ENCODE measurements around the gene BIRC2. TPM values are rescaled to one million over a fixed set of nuclear protein-coding genes. Genes with fewer than 3 reads are reported as not detected.

BIRC2 gene
- total and polyA plus RNA-seq, 9 of the 15 experiments (the other 6 are each of a cell fraction or from before 2014, with no cell fraction given) = 14.3 to 45.9 (median 20.7) TPM

- TF ChIP-seq, protein P1, sequence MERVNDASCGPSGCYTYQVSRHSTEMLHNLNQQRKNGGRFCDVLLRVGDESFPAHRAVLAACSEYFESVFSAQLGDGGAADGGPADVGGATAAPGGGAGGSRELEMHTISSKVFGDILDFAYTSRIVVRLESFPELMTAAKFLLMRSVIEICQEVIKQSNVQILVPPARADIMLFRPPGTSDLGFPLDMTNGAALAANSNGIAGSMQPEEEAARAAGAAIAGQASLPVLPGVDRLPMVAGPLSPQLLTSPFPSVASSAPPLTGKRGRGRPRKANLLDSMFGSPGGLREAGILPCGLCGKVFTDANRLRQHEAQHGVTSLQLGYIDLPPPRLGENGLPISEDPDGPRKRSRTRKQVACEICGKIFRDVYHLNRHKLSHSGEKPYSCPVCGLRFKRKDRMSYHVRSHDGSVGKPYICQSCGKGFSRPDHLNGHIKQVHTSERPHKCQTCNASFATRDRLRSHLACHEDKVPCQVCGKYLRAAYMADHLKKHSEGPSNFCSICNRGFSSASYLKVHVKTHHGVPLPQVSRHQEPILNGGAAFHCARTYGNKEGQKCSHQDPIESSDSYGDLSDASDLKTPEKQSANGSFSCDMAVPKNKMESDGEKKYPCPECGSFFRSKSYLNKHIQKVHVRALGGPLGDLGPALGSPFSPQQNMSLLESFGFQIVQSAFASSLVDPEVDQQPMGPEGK (CRISPR knock-in tag; IDR thresholded peaks at IDR 0.05; ENCODE audit: borderline replicate concordance) = no peak
- TF ChIP-seq ARNT (IDR thresholded peaks at IDR 0.05) = no peak
- TF ChIP-seq RUNX1 (IDR thresholded peaks at IDR 0.05; ENCODE audit: low read depth) = no peak
- no peak for TF ChIP-seq TOE1 (IDR thresholded peaks at IDR 0.05; ENCODE audit: borderline replicate concordance)
- no peak for TF ChIP-seq TOE1 (CRISPR knock-in tag; IDR thresholded peaks at IDR 0.05; ENCODE audit: borderline replicate concordance, low read depth)
- no peak for TF ChIP-seq NR2C1 (IDR thresholded peaks at IDR 0.05)
- no peak for TF ChIP-seq NR2C1 (tag; IDR thresholded peaks at IDR 0.05)
These were observed 33.6 kb upstream of the BIRC2 start (continued) for GRCh38 chr11:102313238-102313940.

- CTCF ChIA-PET (ENCODE audit: low intra/inter-chr PET ratio) = no interaction called here
- Histone ChIP-seq H3K36me3 (ENCODE audit: control insufficient read depth, insufficient read depth, low read length) (no peaks in the 10 kb centered on the region), H3K27me3 (ENCODE audit: control insufficient read depth in 2 of 2, insufficient read depth in 2 of 2, low read length in 2 of 2) (peaks cover 0 to 2% of the 10 kb centered on the region in 2 experiments; a peak in 4 of 5 replicates), H3K9me3 (replicated peaks; ENCODE audit: control insufficient read depth, insufficient read depth, low read depth, low read length) (no peaks in the 10 kb centered on the region), H3K27ac (ENCODE audit: extremely low read depth, low read depth, low read length) (no peak overlapping the region), H3K4me3 (no peak overlapping the region), H3K4me1 (replicated peaks in 1 of 2; ENCODE audit: control insufficient read depth in 2 of 2, insufficient read depth in 2 of 2, low read length in 2 of 2) (peaks cover 0 to 8% of the 10 kb centered on the region in 2 experiments; a peak in 3 of 5 replicates), H3K4me2 (ENCODE audit: insufficient read depth, low read length) (no peak overlapping the region), H2AFZ (ENCODE audit: low read depth, low read length) (no peak overlapping the region), H4K20me1 (replicated peaks; ENCODE audit: control insufficient read depth, insufficient read depth, low read length) (no peaks in the 10 kb centered on the region), H3K79me2 (ENCODE audit: control insufficient read depth, insufficient read depth, low read length) (no peaks in the 10 kb centered on the region), H3K9ac (ENCODE audit: insufficient read depth in 1 of 2, low read depth in 2 of 2, low read length in 2 of 2) (no peak overlapping the region), H3K9me1 (ENCODE audit: control insufficient read depth, insufficient read depth, low read length) (no peaks in the 10 kb centered on the region)
- intact Hi-C loops (cut with micrococcal nuclease) = no loop called here
- in situ Hi-C loops (cut with MboI) = no loop called here
- TF ChIP-seq CHD1 (IDR thresholded peaks at IDR 0.05; ENCODE audit: low read length) = no peak
- peak; percentile 85 for TF ChIP-seq CEBPB (tag; IDR thresholded peaks at IDR 0.05)
- no peak for TF ChIP-seq CEBPG (CRISPR knock-in tag; IDR thresholded peaks at IDR 0.05)
- TF ChIP-seq CEBPG (tag; conservative IDR thresholded peaks at IDR 0.05 in 1 of 2, IDR thresholded peaks at IDR 0.05 in 1 of 2) = peak; percentile 52 to 91; a peak in 3 of 4 replicates
- no peak for TF ChIP-seq SMARCB1 (IDR thresholded peaks at IDR 0.05; ENCODE audit: insufficient read length, low read depth)
- POLR2A ChIA-PET = interaction anchor here (0.6 kb wide), 2 partner anchors 25 to 29 kb away, joined by 3 read pairs; no protein-coding TSS in a partner anchor
- DNase-seq (ENCODE audit: extremely low read depth in 1 of 4, low spot score in 3 of 4) (no peak), FAIRE-seq (no peak), ATAC-seq (no peak)
- BruUV-seq (replicated peaks) = no TSS peak
- WGBS (ENCODE audit: insufficient coverage, low coverage, missing lambda C conversion rate) = 7% methylated on average over 2 of the region's 2 CpGs
These were observed 32.2 kb upstream of the BIRC2 start for GRCh38 chr11:102314784-102315183.

Data from K562 (cell line).